Transverse colon (tissue), 4 donors: Measurements from ENCODE around the gene ZDHHC14. TPM values are rescaled to one million over a fixed set of nuclear protein-coding genes. Genes with fewer than 3 reads are reported as not detected.

Source experiments
- DNase-seq: peaks from one replicate; pipeline ENCODE4 v3.0.0-alpha.2; 2019
- H3K27ac ChIP-seq, 4 donors: fragments of 200-600 bp; sonication (generic); 2 replicates each; pipeline ENCODE4 v1.5.1; 2016 to 2018; ENCODE audit warnings: inconsistent platforms in 4 of 4
- H3K27me3 ChIP-seq: fragments of 200-600 bp; sonication (generic); 2 replicates; pipeline ENCODE4 v1.5.1; 2017; ENCODE audit warnings: inconsistent platforms
- H3K36me3 ChIP-seq, 4 donors: fragments of 200-600 bp; sonication (generic); 2 replicates each; pipeline ENCODE4 v1.5.1; 2017 to 2019; ENCODE audit warnings: inconsistent platforms in 4 of 4
- H3K4me1 ChIP-seq, 4 donors: fragments of 200-600 bp; sonication (generic); 2 replicates each; pipeline ENCODE4 v1.5.1; 2017 to 2020; ENCODE audit warnings: inconsistent platforms in 4 of 4
- H3K4me3 ChIP-seq, 4 donors: fragments of 200-600 bp; sonication (generic); 1 replicate in 1 of 4; 2 replicates in 3 of 4; pipeline versions ENCODE4 v1.5.1 to v1.6.1; 2017 to 2019; ENCODE audit warnings: inconsistent platforms in 4 of 4
- H3K9me3 ChIP-seq, 2 donors: fragments of 200-600 bp; sonication (generic); 2 replicates each; pipeline ENCODE4 v1.5.1; 2017 to 2019; ENCODE audit warnings: inconsistent platforms in 2 of 2
- CTCF ChIP-seq, 5 experiments: fragments of 200-600 bp in 3 of 5; fragments of 450-650 bp in 2 of 5; sonication (generic) in 3 of 5; IDR thresholded peaks; 1 replicate in 2 of 5; 2 replicates in 3 of 5; pipeline ENCODE4 v1.5.1; 2016 to 2017; ENCODE audit warnings: antibody characterized with exemption in 5 of 5, inconsistent platforms in 3 of 5, mild to moderate bottlenecking in 2 of 5, moderate library complexity in 1 of 5
- EP300 ChIP-seq: sonication (generic); formaldehyde crosslinking; IDR thresholded peaks from one replicate; pipeline ENCODE4 v1.6.1; 2017; ENCODE audit warnings: antibody characterized with exemption, low read depth
- POLR2A ChIP-seq: fragments of 450-650 bp; IDR thresholded peaks from one replicate; pipeline ENCODE4 v1.6.1; 2016; ENCODE audit warnings: antibody characterized with exemption, mild to moderate bottlenecking, moderate library complexity
- POLR2AphosphoS5 ChIP-seq, 3 donors: sonication (generic); formaldehyde crosslinking; IDR thresholded peaks; one replicate each; pipeline ENCODE4 v1.6.1; 2016; ENCODE audit warnings: antibody characterized with exemption in 3 of 3
- WGBS, 2 donors: methylation state at CpG; one replicate each; pipeline ENCODE4 v1.1.5; 2018; ENCODE audit warnings: low coverage in 1 of 2; 5-methylcytosine and 5-hydroxymethylcytosine counted together
- in situ Hi-C, 4 donors: fragments of 200-750 bp; cut with MboI; loops; one replicate each; pipeline versions ENCODE4 v1.15.0 to v1.15.1; 2017; ENCODE audit warnings: low sequenced_read_pairs in 3 of 4, low pct_ligation_motif_present in 1 of 4, low pct_unique_long_range_greater_than_20kb in 1 of 4
- intact Hi-C: fragments of 100-400 bp; cut with DNase I; formaldehyde crosslinking; loops from one replicate; pipeline ENCODE4 v1.15.1; 2023; ENCODE audit warnings: low total_unique reads
- total RNA-seq, 4 donors: library from RNA; depleted of rRNA; stranded (reverse); fragments of >200 nt; gene quantifications; one replicate each; pipeline ENCODE4 v1.1.0, GENCODE V29; 2016

ZDHHC14 gene
- total RNA-seq, 4 donors from 2014 or later, result 10.2 to 16.5 (median 12.5) TPM

GRCh38 chr6:157498817-157499216 is 117.8 kb downstream of the ZDHHC14 start:
- Histone ChIP-seq H3K27ac (no peak overlapping the region), H3K9me3 (no peaks in the 10 kb centered on the region), H3K4me3 (no peak overlapping the region), H3K4me1 (no peaks in the 10 kb centered on the region), H3K36me3 (no peaks in the 10 kb centered on the region), H3K27me3 (no peaks in the 10 kb centered on the region)
- WGBS, 2 donors, result 90 to 91% methylated on average over 1 to 2 of the region's 2 CpGs
- in situ Hi-C loops, result no loop called here
- no peak for TF ChIP-seq POLR2A
- no peak for TF ChIP-seq EP300
- no peak for TF ChIP-seq POLR2AphosphoS5 (IDR thresholded peaks at IDR 0.05)
- no peak for TF ChIP-seq CTCF (IDR thresholded peaks at IDR 0.05)
- intact Hi-C loops, result no loop called here
- no peak for DNase-seq

GRCh38 chr6:157500022-157500421 is 119.0 kb downstream of the ZDHHC14 start:
- WGBS, 2 donors, result 79 to 90% methylated on average over 1 of the region's 1 CpG
- Histone ChIP-seq H3K27ac (no peak overlapping the region), H3K36me3 (no peaks in the 10 kb centered on the region), H3K4me1 (no peaks in the 10 kb centered on the region), H3K27me3 (no peaks in the 10 kb centered on the region), H3K4me3 (no peak overlapping the region), H3K9me3 (peaks cover 0 to under 1% of the 10 kb centered on the region in 2 donors)
- in situ Hi-C loops, result no loop called here
- TF ChIP-seq CTCF (IDR thresholded peaks at IDR 0.05), result no peak
- no peak for TF ChIP-seq EP300
- no peak for TF ChIP-seq POLR2A
- TF ChIP-seq POLR2AphosphoS5 (IDR thresholded peaks at IDR 0.05), result no peak
- DNase-seq, result no peak
- intact Hi-C loops, result no loop called here

GRCh38 chr6:157503018-157503747 is 122.2 kb downstream of the ZDHHC14 start:
- Histone ChIP-seq H3K4me3 (no peak overlapping the region), H3K27me3 (no peaks in the 10 kb centered on the region), H3K36me3 (no peaks in the 10 kb centered on the region), H3K9me3 (peaks cover 0 to 11% of the 10 kb centered on the region in 2 donors), H3K4me1 (no peaks in the 10 kb centered on the region), H3K27ac (no peak overlapping the region)
- TF ChIP-seq CTCF (IDR thresholded peaks at IDR 0.05), result no peak
- TF ChIP-seq EP300, result no peak
- no peak for TF ChIP-seq POLR2AphosphoS5 (IDR thresholded peaks at IDR 0.05)
- TF ChIP-seq POLR2A, result no peak
- in situ Hi-C loops, result no loop called here
- 89 to 93% methylated on average over 2 to 6 of the region's 6 CpGs for WGBS, 2 donors
- intact Hi-C loops, result no loop called here
- no peak for DNase-seq

GRCh38 chr6:157505912-157506491 is 125.0 kb downstream of the ZDHHC14 start:
- intact Hi-C loops, result no loop called here
- H3K27me3 ChIP-seq, result no peaks in the 10 kb centered on the region
- 88 to 94% methylated on average over 2 to 3 of the region's 3 CpGs for WGBS, 2 donors
- in situ Hi-C loops, result no loop called here
- H3K36me3 ChIP-seq, result no peaks in the 10 kb centered on the region
- H3K27ac ChIP-seq, result no peak overlapping the region
- H3K4me1 ChIP-seq, result no peaks in the 10 kb centered on the region
- DNase-seq, result no peak
- peaks cover 0 to 11% of the 10 kb centered on the region in 2 donors for H3K9me3 ChIP-seq
- no peak for TF ChIP-seq POLR2AphosphoS5 (IDR thresholded peaks at IDR 0.05)
- no peak for TF ChIP-seq POLR2A
- no peak overlapping the region for H3K4me3 ChIP-seq
